Amniotic stem cell (primary cell): Measurements from ENCODE around the gene GNAS.

Experiments
- DNase-seq: peaks from one replicate; lab custom pipeline; 2025; lab: John Stamatoyannopoulos, UW

Gene GNAS

DNA sequence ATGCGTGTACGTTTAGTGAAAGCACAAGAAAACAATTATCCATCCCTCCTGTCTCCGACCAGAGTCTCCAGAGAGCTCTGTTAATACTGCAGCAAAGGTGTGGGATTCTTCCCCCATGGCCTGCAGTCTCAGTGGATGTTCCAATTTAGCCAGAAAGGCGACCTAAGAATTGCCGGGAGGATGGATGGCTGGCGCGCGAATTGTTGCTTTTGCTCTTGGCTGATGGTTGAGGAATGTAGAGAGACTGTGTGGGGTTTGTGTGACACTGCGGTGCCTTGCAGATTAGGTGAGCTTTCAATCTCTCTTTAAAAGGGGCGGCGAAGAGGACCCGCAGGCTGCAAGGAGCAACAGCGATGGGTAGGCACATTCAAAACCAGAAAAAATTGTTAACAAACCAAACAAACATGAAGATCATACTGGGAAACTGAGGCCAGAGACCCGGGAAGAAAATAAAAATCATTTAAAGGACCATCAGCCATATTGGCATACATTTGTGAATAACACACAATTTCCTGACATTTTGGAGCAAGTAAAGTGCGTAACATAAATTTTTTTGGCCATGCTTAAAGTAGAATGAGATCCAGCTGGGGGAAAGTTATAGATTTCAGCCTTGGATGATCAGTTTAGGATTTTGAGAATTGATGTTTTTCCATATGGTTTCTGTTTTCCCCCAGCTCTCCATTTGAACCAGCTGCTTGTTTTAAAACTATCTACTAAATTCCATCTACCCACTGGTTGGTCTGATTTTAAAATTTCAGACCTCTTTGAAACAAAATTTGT lies 46.3 kb downstream of the GNAS start:
- no peak for DNase-seq

GRCh38 chr20:58899512-58899911 lies 47.0 kb downstream of the GNAS start:
- DNase-seq = no peak

- no peak for DNase-seq
These were observed 47.9 kb downstream of the GNAS start for GRCh38 chr20:58900397-58900796.

DNA sequence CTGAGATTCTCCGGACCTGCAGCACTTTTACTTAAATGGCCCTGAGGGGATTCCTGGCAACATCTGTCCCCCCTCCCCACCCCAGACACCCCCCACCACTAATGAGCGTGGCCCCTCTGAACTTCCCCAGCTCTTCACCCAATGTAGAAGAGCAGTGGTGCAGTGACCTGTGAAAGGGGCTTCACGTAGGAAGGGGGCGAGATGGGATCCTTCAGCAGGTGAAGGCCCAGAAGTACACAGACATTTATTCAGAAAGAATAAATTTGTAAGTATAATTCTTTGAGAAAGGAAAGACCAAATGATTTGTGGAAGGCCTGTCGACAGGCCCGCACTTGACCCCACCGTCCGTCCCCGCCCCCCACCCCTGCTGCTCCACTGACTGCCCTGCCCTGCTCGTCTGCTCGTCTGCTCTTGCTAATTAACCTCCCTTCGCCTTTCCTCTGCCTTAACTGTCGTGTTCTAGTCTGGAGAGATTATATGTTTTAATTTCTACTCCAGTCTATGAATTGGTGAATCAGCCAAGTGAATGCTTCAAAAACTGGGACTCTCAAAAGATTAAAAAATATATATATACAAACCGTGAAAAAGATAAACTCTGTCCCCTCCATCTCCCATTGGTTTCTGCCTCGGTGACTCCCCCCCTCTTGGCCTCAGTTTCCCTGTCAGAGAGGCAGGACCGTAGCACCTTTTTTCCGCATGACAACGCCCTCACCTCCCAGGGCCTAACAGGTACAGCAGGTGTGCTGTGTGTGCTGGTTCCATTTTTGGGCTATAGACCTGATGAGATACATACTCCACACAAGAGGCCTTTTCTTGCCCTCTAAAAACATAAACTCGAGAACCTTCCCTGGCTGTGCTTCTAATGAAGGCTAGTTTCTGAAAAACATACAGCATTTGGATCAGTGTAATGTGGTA lies 49.2 kb downstream of the GNAS start:
- DNase-seq = no peak

DNA sequence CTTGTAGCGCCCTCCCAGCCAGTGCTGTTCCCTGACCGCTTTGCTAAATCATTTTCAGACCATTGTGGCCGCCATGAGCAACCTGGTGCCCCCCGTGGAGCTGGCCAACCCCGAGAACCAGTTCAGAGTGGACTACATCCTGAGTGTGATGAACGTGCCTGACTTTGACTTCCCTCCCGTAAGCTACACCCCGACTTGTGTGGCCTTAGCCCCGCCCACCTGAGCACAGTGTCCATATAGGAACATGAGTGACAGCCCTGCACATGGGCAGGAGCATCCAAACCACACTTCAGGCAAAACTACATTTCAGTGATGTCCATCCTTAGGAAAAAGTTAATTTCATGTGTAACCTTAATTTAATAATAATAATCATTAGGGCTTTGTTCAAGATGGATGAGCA lies 51.1 kb downstream of the GNAS start:
- DNase-seq = no peak

- no peak for DNase-seq
These were observed 52.7 kb downstream of the GNAS start for GRCh38 chr20:58905236-58905635.

DNA sequence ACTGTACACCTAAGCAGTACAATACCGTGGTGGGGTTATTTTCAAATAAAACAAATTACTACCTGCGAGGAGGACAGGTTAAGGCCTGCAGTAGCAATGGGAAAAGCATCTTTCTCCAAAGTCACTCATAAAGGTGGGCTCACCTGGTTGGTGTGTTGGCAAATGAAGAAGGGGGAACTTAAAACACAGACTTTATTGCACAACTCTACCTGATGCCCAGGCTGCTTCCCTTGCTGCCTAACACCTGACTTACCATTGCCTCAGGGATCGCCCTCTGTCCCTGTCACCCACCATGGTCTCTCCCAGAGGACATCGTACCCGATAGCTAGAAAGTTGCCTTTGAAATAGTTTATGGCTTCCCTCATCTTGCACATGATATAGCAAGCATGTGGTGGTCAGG lies 53.6 kb downstream of the GNAS start:
- no peak for DNase-seq

GRCh38 chr20:58906894-58907293 lies 54.4 kb downstream of the GNAS start:
- peak; percentile 34 for DNase-seq

DNA sequence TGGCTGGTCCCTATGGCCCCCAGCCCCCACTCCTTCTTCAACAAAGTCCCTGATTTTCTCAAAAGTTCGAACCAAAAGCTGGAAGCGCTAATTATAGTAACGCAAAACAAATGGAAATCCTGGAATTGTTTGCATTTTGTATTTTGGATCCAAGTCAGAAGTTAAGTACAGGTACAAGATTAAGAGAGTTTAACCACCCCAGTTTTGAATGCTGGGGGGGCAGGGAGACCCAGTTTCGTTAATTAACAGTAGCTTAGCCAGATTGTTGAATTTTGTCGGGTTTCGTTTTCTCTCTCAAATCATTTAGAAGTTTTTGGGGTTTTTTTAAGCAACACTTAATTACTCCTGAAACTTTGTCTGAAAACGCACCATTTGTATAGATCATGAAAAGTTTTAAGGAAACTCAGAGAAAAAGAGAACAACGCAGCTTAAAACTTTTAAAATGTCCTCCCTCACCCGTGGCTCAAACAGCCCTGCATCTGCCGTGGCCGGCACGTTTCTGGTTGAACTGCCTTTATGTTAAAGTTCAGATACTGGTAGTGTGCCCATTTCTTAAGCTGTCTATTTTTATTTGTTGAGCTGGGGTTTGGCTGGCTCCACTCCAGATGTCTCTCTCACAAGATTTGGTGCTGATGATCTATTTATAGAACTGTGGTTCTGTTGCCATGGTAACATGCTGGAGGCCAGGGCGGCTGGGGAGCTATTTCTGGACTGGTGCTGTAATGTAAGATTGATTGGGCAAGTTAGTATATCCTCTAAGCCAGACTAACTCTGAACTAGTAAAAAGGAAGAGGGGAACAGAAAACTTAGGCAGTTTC lies 55.0 kb downstream of the GNAS start:
- DNase-seq = peak; percentile 99

- no peak for DNase-seq
These were observed 55.7 kb downstream of the GNAS start for GRCh38 chr20:58908221-58908620.

- DNase-seq = no peak
These were observed 56.4 kb downstream of the GNAS start for GRCh38 chr20:58908941-58909340.

- DNase-seq = no peak
These were observed 57.1 kb downstream of the GNAS start for GRCh38 chr20:58909585-58909984.

- DNase-seq = no peak
These were observed 58.0 kb downstream of the GNAS start for GRCh38 chr20:58910473-58910872.

DNA sequence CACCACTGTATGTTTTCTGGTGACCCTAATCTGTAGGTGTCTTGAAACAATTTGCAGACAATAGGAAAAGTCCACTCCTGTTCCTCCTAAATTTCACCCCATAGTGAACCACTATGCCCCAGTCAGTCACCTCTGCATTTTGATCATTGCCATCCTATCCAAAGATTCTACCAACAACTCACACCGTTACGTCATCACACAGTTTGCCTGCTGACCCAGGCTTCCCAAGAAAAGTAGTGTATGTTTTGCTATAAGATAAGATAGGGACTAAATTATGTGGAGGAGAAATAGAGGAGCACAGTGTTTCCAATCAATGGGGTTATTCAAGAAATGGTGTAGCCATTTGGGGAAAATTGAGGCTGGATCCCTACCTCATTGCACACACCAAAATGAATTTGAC lies 58.8 kb downstream of the GNAS start:
- no peak for DNase-seq

DNA sequence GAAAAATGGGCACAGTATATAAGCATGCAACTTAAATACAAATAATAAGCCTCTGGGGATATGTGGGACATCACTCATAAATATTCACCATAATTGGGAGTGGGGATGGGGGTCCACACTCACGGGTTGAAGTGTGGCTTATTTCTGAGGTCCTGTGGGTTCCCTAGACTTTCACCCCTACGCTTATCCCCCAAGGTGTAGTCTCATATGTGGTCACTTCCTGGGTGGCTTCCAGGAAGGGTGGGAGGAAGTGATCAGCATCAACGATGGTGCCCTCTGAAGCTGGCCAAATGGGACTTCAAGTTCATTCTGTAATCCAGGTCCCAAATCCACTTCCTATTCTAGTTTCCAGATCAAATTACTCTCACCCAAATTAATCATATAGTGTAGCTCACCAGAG lies 59.5 kb downstream of the GNAS start:
- DNase-seq = no peak

- no peak for DNase-seq
These were observed 60.6 kb downstream of the GNAS start for GRCh38 chr20:58913079-58913478.

- DNase-seq = no peak
These were observed 66.1 kb downstream of the GNAS start for GRCh38 chr20:58918621-58919020.

GRCh38 chr20:58921564-58921963 lies 69.0 kb downstream of the GNAS start:
- no peak for DNase-seq

DNA sequence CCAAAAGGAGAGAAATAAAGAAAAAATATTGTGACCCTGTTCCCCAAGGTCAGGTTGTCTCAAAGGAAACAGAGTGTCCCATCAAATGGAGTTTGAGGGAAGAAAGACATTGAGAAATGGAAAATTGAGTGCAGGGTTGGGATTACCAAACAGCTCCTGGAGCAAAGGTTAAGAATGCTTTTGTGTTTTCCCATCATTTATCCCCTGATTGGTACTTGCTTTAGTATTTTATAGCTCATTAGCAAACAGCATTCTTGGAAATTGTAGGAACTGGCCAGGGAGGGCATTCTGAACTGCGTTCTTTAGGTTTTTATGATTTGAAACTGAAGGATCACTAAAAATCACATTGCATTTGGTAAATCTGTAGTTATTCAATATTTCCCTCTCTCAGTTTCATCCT lies 69.5 kb downstream of the GNAS start:
- DNase-seq = no peak

DNA sequence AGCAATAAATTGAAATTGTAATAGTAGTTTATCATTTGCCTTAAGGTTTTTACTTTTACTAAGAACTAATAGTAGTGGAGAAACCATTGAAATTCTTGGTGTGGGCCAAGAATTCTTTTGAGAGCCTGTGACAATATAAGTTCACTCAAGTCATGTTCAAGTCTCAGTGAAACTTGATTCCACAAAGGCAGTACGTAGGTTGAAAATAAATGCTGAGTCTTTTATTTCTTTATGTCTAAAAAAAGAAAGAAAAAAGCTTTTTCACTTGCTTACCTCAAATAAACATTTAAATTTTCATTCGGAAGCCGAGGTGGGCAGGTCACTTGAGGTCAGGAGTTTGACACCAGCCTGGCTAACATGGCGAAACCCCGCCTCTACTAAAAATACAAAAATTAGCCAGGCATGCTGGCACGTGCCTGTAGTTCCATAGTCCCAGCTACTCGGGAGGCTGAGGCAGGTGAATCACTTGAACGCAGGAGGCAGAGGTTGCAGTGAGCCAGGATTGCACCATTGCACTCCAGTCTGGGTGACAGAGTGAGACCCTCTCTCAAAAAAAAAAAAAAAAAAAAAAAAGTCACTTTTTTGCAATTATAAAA lies 70.7 kb downstream of the GNAS start:
- DNase-seq = no peak

DNA sequence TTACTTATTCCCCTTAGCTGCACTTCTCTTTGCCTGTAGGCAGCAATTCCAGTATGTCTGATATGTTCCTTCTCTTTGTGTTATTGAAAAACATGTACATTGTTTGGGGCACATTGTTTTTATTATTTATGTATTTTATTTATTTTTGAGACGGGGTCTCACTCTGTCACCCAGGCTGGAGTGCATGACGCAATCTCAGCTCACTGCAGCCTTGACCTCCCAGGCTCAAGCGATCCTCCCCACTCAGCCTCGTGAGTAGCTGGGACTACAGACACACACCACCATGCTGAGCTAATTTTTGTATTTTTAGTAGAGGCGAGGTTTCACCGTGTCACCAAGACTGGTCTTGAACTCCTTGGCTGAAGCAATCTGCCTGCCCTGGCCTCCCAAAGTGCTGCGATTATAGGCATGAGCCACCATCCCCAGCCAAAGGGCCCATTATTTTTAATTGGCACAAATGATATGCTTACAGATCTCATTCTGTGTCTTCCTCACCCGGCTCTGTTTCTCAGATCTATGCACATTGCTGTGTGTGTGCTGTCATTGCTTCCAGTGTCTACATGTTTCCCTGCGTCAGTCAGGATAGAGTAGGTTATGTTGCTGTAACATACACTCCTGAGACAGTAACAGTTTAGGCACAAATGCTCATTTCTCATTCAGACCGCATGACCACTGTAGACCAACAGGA lies 74.4 kb downstream of the GNAS start:
- no peak for DNase-seq
